H1 (cell line): ENCODE results near the gene PRIMPOL. TPM values are rescaled to one million over a fixed set of nuclear protein-coding genes. Genes with fewer than 3 reads are reported as not detected.

ENCODE experiments used
- CTCF ChIA-PET: fragments of 300-600 bp; sonication (Branson Sonifier 250); formaldehyde crosslinking; loops from one replicate; lab custom pipeline; 2021; ENCODE audit not compliant: partially characterized antibody; lab: Charles Lee
- POLR2A ChIA-PET: fragments of 300-600 bp; sonication (Branson Sonifier 250); formaldehyde crosslinking; loops from one replicate; lab custom pipeline; 2021; ENCODE audit warnings: inconsistent platforms; ENCODE audit not compliant: partially characterized antibody; lab: Charles Lee
- DNase-seq, 2 experiments: peaks; one replicate each; pipeline versions ENCODE4 v3.0.0 to v3.0.0-alpha.2; 2010 to 2022; ENCODE audit warnings: low spot score in 2 of 2, low read depth in 1 of 2, mixed read lengths in 1 of 2
- FAIRE-seq: peaks from 2 replicates; lab custom pipeline; 2011; peaks lifted over from hg19 to GRCh38; lab: Jason Lieb, UNC
- H2AFZ ChIP-seq: 2 replicates; pipeline ENCODE4 v1.8.1; 2012; ENCODE audit warnings: low read length, inconsistent platforms
- H2AK5ac ChIP-seq: 2 replicates; pipeline ENCODE4 v1.6.1; 2013; ENCODE audit warnings: low read depth, low read length
- H2BK120ac ChIP-seq: replicated peaks from 2 replicates; pipeline ENCODE3; 2013; ENCODE audit warnings: low read depth, low read length, inconsistent platforms
- H2BK12ac ChIP-seq: 2 replicates; pipeline ENCODE4 v1.6.1; 2013; ENCODE audit warnings: low read depth, low read length
- H2BK15ac ChIP-seq: 2 replicates; pipeline ENCODE4 v1.6.1; 2013; ENCODE audit warnings: low read length
- H2BK20ac ChIP-seq: 2 replicates; pipeline ENCODE4 v1.6.1; 2013; ENCODE audit warnings: low read length
- H2BK5ac ChIP-seq: 2 replicates; pipeline ENCODE4 v1.6.1; 2013; ENCODE audit warnings: low read depth, low read length
- H3K14ac ChIP-seq: 2 replicates; pipeline ENCODE4 v1.6.1; 2013; ENCODE audit warnings: inconsistent platforms; ENCODE audit not compliant: insufficient read length
- H3K18ac ChIP-seq: 2 replicates; pipeline ENCODE4 v1.6.1; 2013; ENCODE audit warnings: low read length; ENCODE audit errors: extremely low read depth
- H3K23ac ChIP-seq: 2 replicates; pipeline ENCODE4 v1.6.1; 2013; ENCODE audit warnings: inconsistent platforms; ENCODE audit not compliant: insufficient read length
- H3K23me2 ChIP-seq: 2 replicates; pipeline ENCODE4 v1.6.1; 2013; ENCODE audit warnings: low read depth, low read length
- H3K27ac ChIP-seq: 2 replicates; pipeline ENCODE4 v1.6.1; 2011; ENCODE audit warnings: low read depth, low read length, inconsistent platforms
- H3K27me3 ChIP-seq, 4 experiments: replicated peaks in 1 of 4; 1 replicate in 1 of 4; 2 replicates in 3 of 4; pipeline versions ENCODE4 v1.6.1 to v1.8.1; 2011 to 2013; ENCODE audit warnings: low read length in 3 of 4, mild to moderate bottlenecking in 3 of 4, inconsistent platforms in 2 of 4, mixed read lengths in 2 of 4, moderate library complexity in 1 of 4; ENCODE audit not compliant: control insufficient read depth in 3 of 4, insufficient read depth in 3 of 4; ENCODE audit errors: extremely low read depth in 1 of 4
- H3K36me3 ChIP-seq, 4 experiments: 2 replicates each; pipeline versions ENCODE4 v1.6.1 to v1.8.1; 2011 to 2013; ENCODE audit warnings: mild to moderate bottlenecking in 4 of 4, low read length in 3 of 4, moderate library complexity in 2 of 4, control low read depth in 1 of 4, inconsistent platforms in 1 of 4; ENCODE audit not compliant: insufficient read depth in 4 of 4, control insufficient read depth in 2 of 4
- H3K4ac ChIP-seq: replicated peaks from 2 replicates; pipeline ENCODE3; 2013; ENCODE audit warnings: low read length, low read depth, mixed read lengths, inconsistent platforms; ENCODE audit not compliant: insufficient read length
- H3K4me1 ChIP-seq, 4 experiments: replicated peaks in 1 of 4; 1 replicate in 1 of 4; 2 replicates in 3 of 4; pipeline versions ENCODE4 v1.6.1 to v1.8.1; 2011 to 2013; ENCODE audit warnings: low read length in 3 of 4, inconsistent platforms in 2 of 4, mixed read lengths in 1 of 4; ENCODE audit not compliant: insufficient read depth in 4 of 4, control insufficient read depth in 3 of 4
- H3K4me2 ChIP-seq, 2 experiments: 2 replicates each; pipeline versions ENCODE4 v1.6.1 to v1.8.1; 2011 to 2013; ENCODE audit warnings: low read depth in 2 of 2, low read length in 2 of 2, control low read depth in 1 of 2, inconsistent platforms in 1 of 2, mild to moderate bottlenecking in 1 of 2; ENCODE audit not compliant: insufficient read depth in 1 of 2
- H3K4me3 ChIP-seq, 4 experiments: fragments of 200-600, 300-600 bp in 1 of 4; sonication (generic), shearing (Covaris generic), sonication (Bioruptor Twin) in 1 of 4; 2 replicates each; pipeline versions ENCODE4 v1.5.1 to v1.8.1; 2011 to 2016; ENCODE audit warnings: low read length in 4 of 4, low read depth in 3 of 4, control low read depth in 2 of 4, inconsistent platforms in 2 of 4, mild to moderate bottlenecking in 2 of 4, mixed read lengths in 1 of 4, moderate library complexity in 1 of 4; ENCODE audit not compliant: insufficient read depth in 2 of 4; ENCODE audit errors: extremely low read depth in 1 of 4
- H3K56ac ChIP-seq: replicated peaks from 2 replicates; pipeline ENCODE3; 2013; ENCODE audit warnings: low read depth, mild to moderate bottlenecking, mixed read lengths, low read length, inconsistent platforms; ENCODE audit not compliant: insufficient read length
- H3K79me1 ChIP-seq: 2 replicates; pipeline ENCODE4 v1.6.1; 2013; ENCODE audit warnings: low read depth, low read length, control low read depth
- H3K79me2 ChIP-seq, 2 experiments: 2 replicates each; pipeline versions ENCODE4 v1.6.1 to v1.8.1; 2012 to 2013; ENCODE audit warnings: low read length in 2 of 2, mild to moderate bottlenecking in 2 of 2, inconsistent platforms in 1 of 2; ENCODE audit not compliant: insufficient read depth in 2 of 2, control insufficient read depth in 1 of 2
- H3K9ac ChIP-seq, 4 experiments: replicated peaks in 1 of 4; 1 replicate in 1 of 4; 2 replicates in 3 of 4; pipeline versions ENCODE4 v1.6.1 to v1.8.1; 2011 to 2013; ENCODE audit warnings: low read depth in 3 of 4, low read length in 3 of 4, control low read depth in 2 of 4, mild to moderate bottlenecking in 2 of 4, moderate library complexity in 2 of 4, inconsistent platforms in 1 of 4; ENCODE audit errors: extremely low read depth in 1 of 4
- H3K9me3 ChIP-seq, 2 experiments: 2 replicates each; pipeline versions ENCODE4 v1.6.1 to v1.8.1; 2012 to 2013; ENCODE audit warnings: mild to moderate bottlenecking in 2 of 2, moderate library complexity in 2 of 2, control low read depth in 1 of 2, inconsistent platforms in 1 of 2, low read depth in 1 of 2, low read length in 1 of 2, mixed read lengths in 1 of 2; ENCODE audit not compliant: insufficient read depth in 2 of 2
- H4K20me1 ChIP-seq, 2 experiments: replicated peaks in 1 of 2; 2 replicates each; pipeline versions ENCODE3 to v1.8.1; 2011 to 2013; ENCODE audit warnings: inconsistent platforms in 2 of 2, low read length in 2 of 2, mild to moderate bottlenecking in 1 of 2; ENCODE audit not compliant: insufficient read depth in 2 of 2, control insufficient read depth in 1 of 2
- H4K5ac ChIP-seq: 2 replicates; pipeline ENCODE4 v1.6.1; 2013; ENCODE audit warnings: low read length, low read depth, mixed read lengths, inconsistent platforms; ENCODE audit not compliant: insufficient read length
- H4K8ac ChIP-seq: 2 replicates; pipeline ENCODE4 v1.8.0; 2013; ENCODE audit warnings: mild to moderate bottlenecking, moderate library complexity, low read length, inconsistent platforms; ENCODE audit not compliant: insufficient read depth; ENCODE audit errors: extremely low read depth
- H4K91ac ChIP-seq: replicated peaks from 2 replicates; pipeline ENCODE3; 2013; ENCODE audit warnings: low read length, mixed read lengths, inconsistent platforms; ENCODE audit not compliant: insufficient read length
- ATF2 ChIP-seq: IDR thresholded peaks from 2 replicates; pipeline ENCODE4 v1.6.1; 2012; ENCODE audit warnings: low read length, inconsistent platforms
- CHD1 ChIP-seq: IDR thresholded peaks from 2 replicates; pipeline ENCODE4 v1.6.1; 2012; ENCODE audit warnings: low read depth, low read length, improper control_type of control experiment
- EGR1 ChIP-seq: IDR thresholded peaks from 2 replicates; pipeline ENCODE4 v1.6.1; 2011; ENCODE audit warnings: low read depth, low read length, borderline replicate concordance
- KDM1A ChIP-seq: fragments of 200-600, 300-600 bp; sonication (generic); IDR thresholded peaks from 2 replicates; pipeline ENCODE4 v1.7.1; 2016; ENCODE audit warnings: mild to moderate bottlenecking, low read length, borderline replicate concordance
- NRF1 ChIP-seq: IDR thresholded peaks from 2 replicates; pipeline ENCODE4 v1.6.1; 2011; ENCODE audit warnings: mild to moderate bottlenecking, low read depth, low read length, improper control_type of control experiment
- POU5F1 ChIP-seq: IDR thresholded peaks from 2 replicates; pipeline ENCODE4 v1.6.1; 2011; ENCODE audit warnings: low read depth, mild to moderate bottlenecking, low read length, moderate library complexity
- RAD21 ChIP-seq, 2 experiments: IDR thresholded peaks in 1 of 2; conservative IDR thresholded peaks in 1 of 2; 2 replicates each; pipeline ENCODE4 v1.6.1; 2011; ENCODE audit warnings: low read depth in 2 of 2, low read length in 2 of 2, improper control_type of control experiment in 1 of 2, inconsistent platforms in 1 of 2, mild to moderate bottlenecking in 1 of 2, moderate library complexity in 1 of 2
- RNF2 ChIP-seq: fragments of 200-900, 300-1000 bp; sonication (generic); IDR thresholded peaks from 2 replicates; pipeline ENCODE4 v1.7.1; 2016; ENCODE audit warnings: borderline replicate concordance, low read depth, mild to moderate bottlenecking, antibody characterized with exemption, low read length; ENCODE audit not compliant: poor library complexity, severe bottlenecking; ENCODE audit errors: missing control alignments
- SAP30 ChIP-seq: fragments of 300-600 bp; sonication (generic); IDR thresholded peaks from 2 replicates; pipeline ENCODE4 v1.7.1; 2012; ENCODE audit warnings: low read length, moderate library complexity, mild to moderate bottlenecking, inconsistent platforms; ENCODE audit not compliant: insufficient read depth, insufficient replicate concordance
- SP1 ChIP-seq: IDR thresholded peaks from 2 replicates; pipeline ENCODE4 v1.6.1; 2011; ENCODE audit warnings: low read depth, low read length
- YY1 ChIP-seq: IDR thresholded peaks from 2 replicates; pipeline ENCODE4 v1.6.1; 2011; ENCODE audit warnings: low read depth, mild to moderate bottlenecking, low read length
- WGBS, 2 experiments: shearing (Covaris generic) in 1 of 2; methylation state at CpG; one replicate each; pipeline versions ENCODE4 v1.1.6 to v1.1.7; 2013 to 2015; ENCODE audit warnings: low lambda C conversion rate in 2 of 2, mixed read lengths in 2 of 2, inconsistent platforms in 1 of 2, low coverage in 1 of 2, missing lambda C conversion rate in 1 of 2; ENCODE audit not compliant: insufficient replicate concordance in 2 of 2, insufficient coverage in 1 of 2, insufficient read length in 1 of 2; ENCODE audit errors: extremely low coverage in 1 of 2, missing lambda C conversion rate in 1 of 2; 5-methylcytosine and 5-hydroxymethylcytosine counted together
- polyA plus RNA-seq, 7 experiments: library from polyadenylated mRNA; depleted of rRNA in 3 of 7; stranded (reverse) in 5 of 7; unstranded in 2 of 7; fragments of >200 nt in 5 of 7; fragments of 200-250 nt in 2 of 7; gene quantifications; 1 replicate in 5 of 7; 2 replicates in 1 of 7; 4 replicates in 1 of 7; pipeline versions ENCODE4 v1.2.1 to v1.2.3, GENCODE V29; 2011 to 2013; ENCODE audit warnings: missing spikeins in 2 of 7, mixed read lengths in 2 of 7
- total RNA-seq: library from RNA; stranded (reverse); fragmentation: NEBNext Ultra II Directional; extraction: Animal tissue kit (Norgen Biotek cat#: 25700); gene quantifications from 2 replicates; pipeline ENCODE4 v1.2.1, GENCODE V29; 2021

PRIMPOL gene
- total and polyA plus RNA-seq, 2 of the 8 experiments (the other 6 are each of a cell fraction or from before 2014, with no cell fraction given), result 4.4 to 6.7 TPM

- Histone ChIP-seq H3K4me3 (no peak overlapping the region), H3K23ac (no peak overlapping the region), H4K5ac (no peak overlapping the region), H3K36me3 (peaks cover 18 to 91% (median 58%) of the 10 kb centered on the region in 4 experiments), H3K4ac (no peak overlapping the region), H2BK12ac (no peak overlapping the region), H4K20me1 (peaks cover under 1 to 3% of the 10 kb centered on the region in 2 experiments), H3K9ac (no peak overlapping the region), H3K27me3 (no peaks in the 10 kb centered on the region), H2BK20ac (no peak overlapping the region), H3K18ac (no peak overlapping the region), H4K8ac (no peak overlapping the region), H3K79me2 (peaks cover 0 to 33% of the 10 kb centered on the region in 2 experiments; a peak in 2 of 4 replicates), H4K91ac (no peak overlapping the region), H2AK5ac (no peak overlapping the region), H3K79me1 (no peaks in the 10 kb centered on the region; the same call in none of the 2 replicates), H3K27ac (no peak overlapping the region), H3K56ac (no peak overlapping the region), H3K9me3 (no peaks in the 10 kb centered on the region), H2BK5ac (no peak overlapping the region), H3K4me2 (no peak overlapping the region), H2AFZ (no peak overlapping the region), H3K14ac (no peak overlapping the region), H3K4me1 (no peaks in the 10 kb centered on the region), H2BK120ac (no peak overlapping the region), H2BK15ac (no peak overlapping the region), H3K23me2 (no peaks in the 10 kb centered on the region)
- POLR2A ChIA-PET, result interaction anchor here (0.7 to 1.3 kb wide), 5 partner anchors 9 to 19 kb away, joined by 3 to 4 read pairs (median 3); no protein-coding TSS in a partner anchor
- CTCF ChIA-PET, result interaction anchor here (0.8 to 1.5 kb wide), 5 partner anchors 10 to 918 kb away, joined by 3 to 4 read pairs (median 3); no protein-coding TSS in a partner anchor
- FAIRE-seq (no peak), DNase-seq (no peak)
- WGBS, 2 experiments, result 46% methylated on average over 2 of the region's 2 CpGs; no CpG with 5 or more reads in 1 of the 2 experiments
- TF ChIP-seq POU5F1 (no peak), CHD1 (no peak), KDM1A (no peak), YY1 (no peak), SAP30 (no peak), RNF2 (no peak), SP1 (no peak), ATF2 (no peak), EGR1 (no peak), NRF1 (no peak), RAD21 (IDR thresholded peaks at IDR 0.05 in 1 of 2, conservative IDR thresholded peaks at IDR 0.05 in 1 of 2; ENCODE audit: low read depth in 2 of 2, low read length in 2 of 2) (no peak)
Observed at GRCh38 chr4:184713887-184714286, 64.3 kb downstream of the PRIMPOL start.
